GM12878 (cell line): ENCODE results near the gene TMSB4X. TPM values are rescaled to one million over a fixed set of nuclear protein-coding genes. Genes with fewer than 3 reads are reported as not detected.
A peak's percentile ranks its signal among the peaks of the same experiment; 100 is the strongest.

Source experiments
- BACH1 ChIP-seq: fragments of 450-650 bp; IDR thresholded peaks from 2 replicates; pipeline ENCODE4 v1.6.1; 2017; ENCODE audit warnings: mild to moderate bottlenecking, borderline replicate concordance
- CHD4 ChIP-seq: fragments of 200-600 bp; sonication (generic); IDR thresholded peaks from 2 replicates; pipeline ENCODE4 v1.6.1; 2016; ENCODE audit warnings: mild to moderate bottlenecking
- CUX1 ChIP-seq: IDR thresholded peaks from 2 replicates; pipeline ENCODE4 v1.6.1; 2012; ENCODE audit warnings: improper control_type of control experiment, low read depth, low read length; ENCODE audit not compliant: insufficient replicate concordance
- FOXM1 ChIP-seq: IDR thresholded peaks from 2 replicates; pipeline ENCODE4 v1.6.1; 2012; ENCODE audit warnings: low read depth, mild to moderate bottlenecking, inconsistent platforms, low read length, moderate library complexity
- GABPA ChIP-seq: IDR thresholded peaks from 2 replicates; pipeline ENCODE4 v1.6.1; 2014; ENCODE audit warnings: antibody characterized with exemption, low read depth, mild to moderate bottlenecking, inconsistent platforms
- IKZF1 ChIP-seq: fragments of 450-650 bp; conservative IDR thresholded peaks from 2 replicates; pipeline ENCODE4 v1.6.1; 2017; ENCODE audit warnings: antibody characterized with exemption, mild to moderate bottlenecking
- MLLT1 ChIP-seq: fragments of 450-650 bp; IDR thresholded peaks from 2 replicates; pipeline ENCODE4 v1.6.1; 2016; ENCODE audit warnings: mild to moderate bottlenecking
- MYB ChIP-seq: fragments of 150-350 bp; IDR thresholded peaks from 2 replicates; pipeline ENCODE4 v1.6.1; 2014; ENCODE audit warnings: mild to moderate bottlenecking, low read depth, low read length, borderline replicate concordance
- NFXL1 ChIP-seq: fragments of 450-650 bp; IDR thresholded peaks from 2 replicates; pipeline ENCODE4 v1.6.1; 2017; ENCODE audit warnings: antibody characterized with exemption, mild to moderate bottlenecking, borderline replicate concordance
- NFYB ChIP-seq: IDR thresholded peaks from 2 replicates; pipeline ENCODE4 v1.6.1; 2011; ENCODE audit warnings: low read depth, mild to moderate bottlenecking, low read length, improper control_type of control experiment, moderate library complexity; ENCODE audit not compliant: insufficient read depth
- POLR2A ChIP-seq: IDR thresholded peaks from 2 replicates; pipeline ENCODE4 v1.6.1; 2011; ENCODE audit warnings: low read depth, mild to moderate bottlenecking, low read length
- PRDM15 ChIP-seq: fragments of 450-650 bp; formaldehyde crosslinking; IDR thresholded peaks from 2 replicates; pipeline ENCODE4 v1.4.0; 2020; ENCODE audit warnings: mild to moderate bottlenecking, moderate library complexity
- RCOR1 ChIP-seq: conservative IDR thresholded peaks from 2 replicates; pipeline ENCODE4 v1.6.1; 2012; ENCODE audit warnings: low read depth, low read length, improper control_type of control experiment
- RFX5 ChIP-seq: IDR thresholded peaks from 2 replicates; pipeline ENCODE4 v1.6.1; 2011; ENCODE audit warnings: low read depth, low read length, improper control_type of control experiment
- SIX5 ChIP-seq: IDR thresholded peaks from 2 replicates; pipeline ENCODE4 v1.6.1; 2011; ENCODE audit warnings: mild to moderate bottlenecking, low read depth, low read length, moderate library complexity; ENCODE audit not compliant: severe bottlenecking
- SMC3 ChIP-seq: IDR thresholded peaks from 2 replicates; pipeline ENCODE4 v1.6.1; 2011; ENCODE audit warnings: low read length, improper control_type of control experiment, borderline replicate concordance
- SP1 ChIP-seq: IDR thresholded peaks from one replicate; pipeline ENCODE4 v1.6.1; 2011; ENCODE audit warnings: low read depth, low read length
- SREBF2 ChIP-seq: IDR thresholded peaks from 2 replicates; pipeline ENCODE4 v1.6.1; 2012; ENCODE audit warnings: mild to moderate bottlenecking, low read length
- STAT3 ChIP-seq: IDR thresholded peaks from 2 replicates; pipeline ENCODE4 v1.6.1; 2011; ENCODE audit warnings: low read depth, low read length, improper control_type of control experiment
- SUZ12 ChIP-seq: fragments of 200-600 bp; sonication (generic); IDR thresholded peaks from one replicate; pipeline ENCODE4 v1.6.1; 2018; ENCODE audit warnings: antibody characterized with exemption, mild to moderate bottlenecking; ENCODE audit not compliant: unreplicated experiment
- USF1 ChIP-seq: IDR thresholded peaks from 2 replicates; pipeline ENCODE4 v1.6.1; 2011; ENCODE audit warnings: borderline replicate concordance, low read depth, mild to moderate bottlenecking, moderate library complexity, mixed read lengths, low read length; ENCODE audit not compliant: insufficient read depth; ENCODE audit errors: extremely low read length
- polyA plus RNA-seq, 11 experiments: library from polyadenylated mRNA; depleted of rRNA in 4 of 11; unstranded in 6 of 11; stranded (reverse) in 5 of 11; fragments of >200 nt; fragmentation: Nextera tagmentation in 4 of 11; fragmentation: Illumina TruSeq in 1 of 11; extraction: Ambion mirVana in 4 of 11; extraction: Trizol in 1 of 11; gene quantifications; 1 replicate in 1 of 11; 2 replicates in 10 of 11; pipeline versions ENCODE4 v1.2.1 to v1.2.3, GENCODE V29; 2011 to 2016; ENCODE audit warnings: inconsistent platforms in 2 of 11, missing spikeins in 2 of 11, low read depth in 1 of 11
- total RNA-seq, 4 experiments: library from RNA; depleted of rRNA in 3 of 4; stranded (reverse); fragments of >200 nt in 3 of 4; fragmentation: Illumina TruSeq in 1 of 4; extraction: Trizol in 1 of 4; gene quantifications; 2 replicates each; pipeline versions ENCODE4 v1.2.1 to v1.2.3, GENCODE V29; 2013 to 2021

TMSB4X gene
- total and polyA plus RNA-seq, 10 of the 15 experiments (the other 5 are each of a cell fraction or from before 2014, with no cell fraction given) = 13,924 to 37,234 (median 23,705) TPM

- TF ChIP-seq MLLT1 = no peak
- TF ChIP-seq SUZ12 = no peak
- TF ChIP-seq PRDM15 (CRISPR knock-in tag) = peak; percentile 73; the same call in 1 of the 2 replicates
- TF ChIP-seq GABPA = no peak
- TF ChIP-seq SREBF2 = no peak
- no peak for TF ChIP-seq POLR2A
- TF ChIP-seq SP1 = no peak
- no peak for TF ChIP-seq NFXL1
- TF ChIP-seq CUX1 = peak; percentile 85
- TF ChIP-seq FOXM1 = no peak
- no peak for TF ChIP-seq IKZF1
- TF ChIP-seq NFYB = no peak
- no peak for TF ChIP-seq SIX5
- TF ChIP-seq CHD4 = no peak
- TF ChIP-seq STAT3 = no peak
- no peak for TF ChIP-seq MYB
- no peak; the same call in 1 of the 2 replicates for TF ChIP-seq BACH1
- TF ChIP-seq RFX5 = no peak
- 0 out of 2 replicates have a peak, but pooled peaks have one; percentile 63 for TF ChIP-seq RCOR1
- TF ChIP-seq USF1 = no peak
- TF ChIP-seq SMC3 = no peak
Measured at GRCh38 chrX:12977761-12978204, 2.9 kb downstream of the TMSB4X start (continued).
